PC-3 (cell line): ENCODE results near the gene PCDHGA3. TPM values are rescaled to one million over a fixed set of nuclear protein-coding genes. Genes with fewer than 3 reads are reported as not detected.
A peak's percentile ranks its signal among the peaks of the same experiment; 100 is the strongest.
"Not testable (repeated sequence)": the region's sequence is repeated elsewhere in the genome, so short reads cannot be mapped to it uniquely, and the experiment has no call there.

Experiments
- ATAC-seq: fragments of 200-7000 bp; cut with Tn5 transposase; 2 replicates; pipeline ENCODE4 v1.9.1; 2020; ENCODE audit warnings: mild to moderate bottlenecking, moderate library complexity
- BruUV-seq: library from RNA; stranded (reverse); fragments of 400-500 nt; replicated peaks from 2 replicates; lab custom pipeline; 2021; lab: Mats Ljungman, UMichigan
- CTCF ChIA-PET: fragments of 300-600 bp; sonication (Branson Sonifier 250); formaldehyde crosslinking; loops from one replicate; lab custom pipeline; 2022; ENCODE audit warnings: antibody characterized with exemption; lab: Charles Lee
- POLR2A ChIA-PET: fragments of 300-600 bp; sonication (Branson Sonifier 250); formaldehyde crosslinking; loops from one replicate; lab custom pipeline; 2022; ENCODE audit warnings: antibody characterized with exemption; ENCODE audit not compliant: unreplicated experiment; lab: Charles Lee
- DNase-seq: peaks from one replicate; pipeline ENCODE4 v3.0.0-alpha.2; 2015
- H2AFZ ChIP-seq: fragments of 300-600 bp; sonication (generic); 2 replicates; pipeline ENCODE4 v1.6.0; 2016; ENCODE audit warnings: antibody characterized with exemption, low read length
- H3F3A ChIP-seq: fragments of 300-600 bp; sonication (generic); one replicate; pipeline ENCODE4 v1.6.0; 2017; ENCODE audit warnings: antibody characterized with exemption, low read length, control low read depth, mild to moderate bottlenecking; ENCODE audit not compliant: unreplicated experiment
- H3K27ac ChIP-seq: fragments of 300-600 bp; sonication (generic); 2 replicates; pipeline ENCODE4 v1.5.1; 2016; ENCODE audit warnings: mild to moderate bottlenecking, low read length
- H3K27me3 ChIP-seq: fragments of 300-600 bp; sonication (generic); 2 replicates; pipeline ENCODE4 v1.6.1; 2016; ENCODE audit warnings: low read length, mixed read lengths
- H3K36me3 ChIP-seq: fragments of 300-600 bp; sonication (generic); 2 replicates; pipeline ENCODE4 v1.6.1; 2016; ENCODE audit warnings: low read depth, mixed run types, low read length, mixed read lengths
- H3K4me1 ChIP-seq: fragments of 300-600 bp; sonication (generic); 2 replicates; pipeline ENCODE4 v1.5.1; 2016; ENCODE audit warnings: low read length; ENCODE audit not compliant: insufficient read depth
- H3K4me2 ChIP-seq: fragments of 300-600 bp; sonication (generic); 2 replicates; pipeline ENCODE4 v1.6.0; 2016; ENCODE audit warnings: low read length
- H3K4me3 ChIP-seq: fragments of 300-600 bp; sonication (generic); 2 replicates; pipeline ENCODE4 v1.5.1; 2016; ENCODE audit warnings: mild to moderate bottlenecking, low read length, mixed read lengths
- H3K79me2 ChIP-seq: fragments of 300-600 bp; sonication (generic); 2 replicates; pipeline ENCODE4 v1.6.1; 2017; ENCODE audit warnings: low read length, mixed read lengths
- H3K9ac ChIP-seq: fragments of 300-600 bp; sonication (generic); 2 replicates; pipeline ENCODE4 v1.6.0; 2016; ENCODE audit warnings: mild to moderate bottlenecking, low read length
- H3K9me2 ChIP-seq: fragments of 300-600 bp; sonication (generic); replicated peaks from 2 replicates; pipeline ENCODE4 v1.6.1; 2016; ENCODE audit warnings: mixed run types, low read length, mixed read lengths
- H3K9me3 ChIP-seq: fragments of 300-600 bp; sonication (generic); 2 replicates; pipeline ENCODE4 v1.6.1; 2016; ENCODE audit warnings: low read length, mixed read lengths
- H4K20me1 ChIP-seq: fragments of 300-600 bp; sonication (generic); 2 replicates; pipeline ENCODE4 v1.6.1; 2016; ENCODE audit warnings: low read length, mixed read lengths
- CTCF ChIP-seq: fragments of 300-600 bp; sonication (generic); conservative IDR thresholded peaks from 2 replicates; pipeline ENCODE4 v1.5.1; 2017; ENCODE audit warnings: antibody characterized with exemption, low read depth, mild to moderate bottlenecking, low read length
- EZH2 ChIP-seq: fragments of 300-600 bp; sonication (generic); IDR thresholded peaks from one replicate; pipeline ENCODE4 v1.6.1; 2017; ENCODE audit warnings: antibody characterized with exemption, mild to moderate bottlenecking, low read length; ENCODE audit not compliant: unreplicated experiment
- EZH2phosphoT487 ChIP-seq: fragments of 300-600 bp; sonication (generic); IDR thresholded peaks from 2 replicates; pipeline ENCODE4 v1.6.1; 2018; ENCODE audit warnings: mild to moderate bottlenecking, antibody characterized with exemption, low read length, borderline replicate concordance
- intact Hi-C: fragments of 100-400 bp; cut with micrococcal nuclease; formaldehyde crosslinking; loops from 2 replicates; pipeline ENCODE4 v1.9.0; 2023
- total RNA-seq: library from RNA; depleted of rRNA; stranded (reverse); fragments of >200 nt; gene quantifications from 2 replicates; pipeline ENCODE4 v1.2.3, GENCODE V29; 2014

The PCDHGA3 gene
- total RNA-seq, 1 experiment from 2014 or later: not detected

DNA sequence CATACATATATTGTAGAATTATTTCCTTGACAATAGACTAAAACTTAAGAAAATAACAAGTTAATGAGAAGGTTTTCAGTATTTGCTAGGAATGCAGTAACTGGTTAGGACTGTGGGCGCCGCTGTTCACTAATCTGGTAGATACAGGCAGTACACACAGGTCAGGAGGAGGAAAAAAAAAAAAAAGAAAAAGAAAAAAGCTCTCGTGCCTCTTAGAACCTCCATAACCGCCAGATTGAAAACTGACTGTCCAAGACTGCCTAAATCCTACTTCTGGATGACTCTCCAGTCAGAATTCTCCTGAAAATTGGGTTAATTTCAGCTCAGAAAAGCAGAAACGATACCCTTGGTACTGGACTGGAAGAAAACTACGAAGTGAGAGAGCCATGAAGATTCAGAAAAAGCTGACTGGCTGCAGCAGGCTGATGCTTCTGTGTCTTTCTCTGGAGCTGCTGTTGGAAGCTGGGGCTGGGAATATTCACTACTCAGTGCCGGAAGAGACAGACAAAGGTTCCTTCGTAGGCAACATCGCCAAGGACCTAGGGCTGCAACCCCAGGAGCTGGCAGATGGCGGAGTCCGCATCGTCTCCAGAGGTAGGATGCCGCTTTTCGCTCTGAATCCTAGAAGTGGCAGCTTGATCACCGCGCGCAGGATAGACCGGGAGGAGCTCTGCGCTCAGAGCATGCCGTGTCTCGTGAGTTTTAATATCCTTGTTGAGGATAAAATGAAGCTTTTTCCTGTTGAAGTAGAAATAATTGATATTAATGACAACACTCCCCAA is 13.1 kb upstream of the PCDHGA3 start, which contains the start of gene PCDHGA1:
Gene PCDHGA1, plus strand, starts transcription at position 216 of the 782 bp plus-strand sequence.
- Histone ChIP-seq H3K36me3 (no peaks in the 10 kb centered on the region), H3K9me2 (no peaks in the 10 kb centered on the region), H2AFZ (peak within 1 kb of the TSS; percentile 80), H3K9me3 (0 out of 2 replicates have a peak, but pooled peaks cover 6% of the 10 kb centered on the region), H4K20me1 (no peaks in the 10 kb centered on the region), H3K4me2 (peak within 1 kb of the TSS; percentile 43), H3K9ac (no peak within 1 kb of the TSS), H3K4me1 (no peaks in the 10 kb centered on the region), H3K4me3 (peak within 1 kb of the TSS; percentile 43), H3F3A (no peaks in the 10 kb centered on the region), H3K27me3 (no peaks in the 10 kb centered on the region), H3K27ac (no peak within 1 kb of the TSS), H3K79me2 (no peaks in the 10 kb centered on the region)
- POLR2A ChIA-PET: no interaction called here
- intact Hi-C loops: loop anchor here (1.0 kb wide), 1 partner anchor 194 kb away; no protein-coding TSS in a partner anchor
- TF ChIP-seq EZH2 (no peak), CTCF (peak; percentile 49)
- ATAC-seq (peak; percentile 67), DNase-seq (peak; percentile 26)
- BruUV-seq: TSS peak; percentile 42
- CTCF ChIA-PET: interaction anchor here (0.5 to 1.2 kb wide), 8 partner anchors 26 to 236 kb away, joined by 3 to 9 read pairs (median 4); no protein-coding TSS in a partner anchor

DNA sequence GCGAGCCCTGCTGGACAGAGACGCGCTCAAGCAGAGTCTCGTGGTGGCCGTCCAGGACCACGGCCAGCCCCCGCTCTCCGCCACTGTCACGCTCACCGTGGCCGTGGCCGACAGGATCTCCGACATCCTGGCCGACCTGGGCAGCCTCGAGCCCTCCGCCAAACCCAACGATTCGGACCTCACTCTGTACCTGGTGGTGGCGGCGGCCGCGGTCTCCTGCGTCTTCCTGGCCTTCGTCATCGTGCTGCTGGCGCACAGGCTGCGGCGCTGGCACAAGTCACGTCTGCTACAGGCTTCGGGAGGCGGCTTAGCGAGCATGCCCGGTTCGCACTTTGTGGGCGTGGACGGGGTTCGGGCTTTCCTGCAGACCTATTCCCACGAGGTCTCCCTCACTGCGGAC is 11.1 kb upstream of the PCDHGA3 start:
- CTCF ChIA-PET, BruUV-seq: not testable (repeated sequence)

DNA sequence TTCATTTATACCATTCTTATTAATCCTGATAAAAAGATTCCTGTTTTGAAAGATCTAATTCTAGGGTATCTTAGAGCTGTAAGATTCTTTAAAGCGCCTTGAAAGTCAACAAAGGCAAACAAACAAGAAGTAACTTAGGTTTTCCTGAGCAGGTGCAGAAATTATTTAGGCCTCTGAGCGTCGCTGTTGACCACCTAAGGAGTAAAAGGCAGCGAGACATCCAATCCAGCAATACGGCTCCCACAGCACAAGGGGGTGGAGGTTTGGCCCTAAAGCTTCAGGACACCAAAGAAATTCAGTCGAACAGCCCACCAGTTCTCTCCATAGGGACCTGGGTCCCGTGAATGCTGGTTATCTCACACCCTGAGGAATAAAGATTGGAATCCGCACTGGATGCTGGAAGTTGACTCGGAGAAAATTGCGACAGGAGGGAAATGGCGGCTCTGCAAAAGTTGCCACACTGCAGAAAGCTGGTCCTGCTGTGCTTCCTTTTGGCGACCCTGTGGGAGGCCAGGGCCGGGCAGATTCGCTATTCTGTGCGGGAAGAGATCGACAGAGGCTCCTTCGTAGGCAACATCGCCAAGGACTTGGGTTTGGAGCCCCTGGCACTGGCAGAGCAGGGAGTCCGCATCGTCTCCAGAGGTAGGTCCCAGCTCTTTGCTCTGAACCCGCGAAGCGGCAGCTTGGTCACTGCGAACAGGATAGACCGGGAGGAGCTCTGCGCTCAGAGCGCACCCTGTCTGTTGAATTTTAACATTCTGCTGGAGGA is 4.9 kb upstream of the PCDHGA3 start, which contains the start of gene PCDHGA2:
Gene PCDHGA2, plus strand, starts transcription at position 223 of the 769 bp plus-strand sequence.
- Histone ChIP-seq H2AFZ (no peak within 1 kb of the TSS), H3K4me3 (no peak within 1 kb of the TSS)

More for the DNA sequence above, 11.1 kb upstream of the PCDHGA3 start:
- H3K9me3 ChIP-seq, H3K4me2 ChIP-seq, DNase-seq, H3K9me2 ChIP-seq, H3K36me3 ChIP-seq, H3K27ac ChIP-seq, intact Hi-C loops, H3K79me2 ChIP-seq, POLR2A ChIA-PET, H4K20me1 ChIP-seq, H3K9ac ChIP-seq, ATAC-seq, H2AFZ ChIP-seq, H3F3A ChIP-seq, H3K27me3 ChIP-seq, H3K4me3 ChIP-seq, H3K4me1 ChIP-seq: not testable (repeated sequence)

DNA sequence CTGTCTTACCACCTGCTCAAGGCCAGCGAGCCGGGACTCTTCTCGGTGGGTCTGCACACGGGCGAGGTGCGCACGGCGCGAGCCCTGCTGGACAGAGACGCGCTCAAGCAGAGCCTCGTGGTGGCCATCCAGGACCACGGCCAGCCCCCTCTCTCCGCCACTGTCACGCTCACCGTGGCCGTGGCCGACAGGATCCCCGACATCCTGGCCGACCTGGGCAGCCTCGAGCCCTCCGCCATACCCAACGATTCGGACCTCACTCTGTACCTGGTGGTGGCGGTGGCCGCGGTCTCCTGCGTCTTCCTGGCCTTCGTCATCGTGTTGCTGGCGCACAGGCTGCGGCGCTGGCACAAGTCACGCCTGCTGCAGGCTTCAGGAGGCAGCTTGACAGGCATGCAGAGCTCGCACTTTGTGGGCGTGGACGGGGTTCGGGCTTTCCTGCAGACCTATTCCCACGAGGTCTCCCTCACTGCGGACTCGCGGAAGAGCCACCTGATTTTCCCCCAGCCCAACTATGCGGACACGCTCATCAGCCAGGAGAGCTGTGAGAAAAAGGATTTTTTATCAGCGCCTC is 2.8 kb upstream of the PCDHGA3 start:
- H3K4me2 ChIP-seq, H3K9me2 ChIP-seq, H3K4me1 ChIP-seq, H3K9me3 ChIP-seq, H2AFZ ChIP-seq, DNase-seq, H3K36me3 ChIP-seq, BruUV-seq, H3K79me2 ChIP-seq, H3K27ac ChIP-seq, ATAC-seq, H3K27me3 ChIP-seq, H3K4me3 ChIP-seq, POLR2A ChIA-PET, H4K20me1 ChIP-seq, intact Hi-C loops, CTCF ChIA-PET, H3K9ac ChIP-seq, H3F3A ChIP-seq: not testable (repeated sequence)

More for the DNA sequence above, 4.9 kb upstream of the PCDHGA3 start, which contains the start of gene PCDHGA2:
- CTCF ChIA-PET: no interaction called here
- H3K36me3 ChIP-seq: no peaks in the 10 kb centered on the region
- no peak within 1 kb of the TSS for H3K4me2 ChIP-seq
- H3F3A ChIP-seq: no peaks in the 10 kb centered on the region
- no peaks in the 10 kb centered on the region for H4K20me1 ChIP-seq
- no TSS peak for BruUV-seq
- H3K4me1 ChIP-seq: no peaks in the 10 kb centered on the region
- H3K27me3 ChIP-seq: no peaks in the 10 kb centered on the region
- no peak for ATAC-seq
- no peak within 1 kb of the TSS for H3K9ac ChIP-seq
- H3K9me3 ChIP-seq: no peaks in the 10 kb centered on the region
- intact Hi-C loops: no loop called here
- no peaks in the 10 kb centered on the region for H3K79me2 ChIP-seq
- H3K9me2 ChIP-seq: no peaks in the 10 kb centered on the region
- POLR2A ChIA-PET: no interaction called here
- peak; percentile 12 for DNase-seq
- TF ChIP-seq EZH2phosphoT487 (no peak), CTCF (0 out of 2 replicates have a peak, but pooled peaks have one; percentile 12)
- no peak within 1 kb of the TSS for H3K27ac ChIP-seq
